SK-N-SH treated with all-trans-retinoic acid at 6 μM for 48 hours (cell line): ENCODE measurements around the gene EDAR.

Source experiments
- ARNTL ChIP-seq: fragments of 450-650 bp; formaldehyde crosslinking; IDR thresholded peaks from 2 replicates; pipeline ENCODE4 v1.5.0; 2020; ENCODE audit warnings: low read depth, mild to moderate bottlenecking, moderate library complexity, borderline replicate concordance
- CSDC2 ChIP-seq: fragments of 250-450 bp; sonication (Bioruptor Pico); IDR thresholded peaks from 2 replicates; pipeline ENCODE4 v1.5.0; 2020; ENCODE audit warnings: mild to moderate bottlenecking, moderate library complexity
- ESRRG ChIP-seq: fragments of 250-450 bp; sonication (Bioruptor Pico); IDR thresholded peaks from 2 replicates; pipeline ENCODE4 v1.6.1; 2021; ENCODE audit warnings: mild to moderate bottlenecking
- TF ChIP-seq, protein P1 (sequence below): fragments of 250-450 bp; sonication (Bioruptor Pico); IDR thresholded peaks from 2 replicates; pipeline ENCODE4 v1.5.1; 2021; ENCODE audit warnings: mild to moderate bottlenecking, moderate library complexity

DNA sequence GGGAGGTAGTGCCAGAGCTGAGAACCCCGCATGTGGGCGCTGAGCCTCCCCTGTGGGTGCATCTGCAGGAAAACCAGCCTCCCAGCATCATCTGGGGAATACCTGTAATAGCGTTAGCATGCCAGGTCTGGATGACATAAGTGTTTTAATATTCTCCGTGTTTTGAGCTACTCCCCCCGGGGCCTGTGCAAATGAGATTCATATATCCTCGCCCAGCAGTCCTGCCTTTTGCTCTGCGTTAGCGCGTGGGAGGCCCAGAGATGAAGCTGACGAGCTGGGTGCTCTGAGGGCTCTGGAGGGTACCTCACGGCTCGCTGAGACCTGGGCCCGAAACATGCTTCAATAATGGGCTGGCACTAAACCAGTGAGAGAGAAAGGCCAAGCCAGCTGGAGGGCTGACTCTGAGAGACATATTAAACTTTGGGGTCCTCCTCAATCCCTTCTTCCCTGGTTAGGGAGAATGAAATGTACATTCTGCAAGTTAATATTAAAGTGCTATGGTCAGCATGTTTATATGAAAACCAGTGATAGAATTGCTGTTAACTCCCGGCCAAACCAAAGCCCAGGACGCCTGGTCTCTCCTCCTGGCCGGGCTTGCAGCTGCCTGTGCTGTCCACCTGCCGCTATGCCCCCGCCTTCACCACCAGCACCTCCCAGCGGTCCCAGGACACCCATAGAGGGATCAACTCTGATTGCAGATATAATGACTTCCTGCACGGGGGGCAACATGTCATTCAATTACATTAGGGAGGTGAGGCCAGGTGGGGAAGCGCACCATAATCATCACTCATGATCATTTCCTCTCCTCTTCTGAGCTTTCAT, 77.0 kb downstream of the EDAR start:
- TF ChIP-seq, protein P1, sequence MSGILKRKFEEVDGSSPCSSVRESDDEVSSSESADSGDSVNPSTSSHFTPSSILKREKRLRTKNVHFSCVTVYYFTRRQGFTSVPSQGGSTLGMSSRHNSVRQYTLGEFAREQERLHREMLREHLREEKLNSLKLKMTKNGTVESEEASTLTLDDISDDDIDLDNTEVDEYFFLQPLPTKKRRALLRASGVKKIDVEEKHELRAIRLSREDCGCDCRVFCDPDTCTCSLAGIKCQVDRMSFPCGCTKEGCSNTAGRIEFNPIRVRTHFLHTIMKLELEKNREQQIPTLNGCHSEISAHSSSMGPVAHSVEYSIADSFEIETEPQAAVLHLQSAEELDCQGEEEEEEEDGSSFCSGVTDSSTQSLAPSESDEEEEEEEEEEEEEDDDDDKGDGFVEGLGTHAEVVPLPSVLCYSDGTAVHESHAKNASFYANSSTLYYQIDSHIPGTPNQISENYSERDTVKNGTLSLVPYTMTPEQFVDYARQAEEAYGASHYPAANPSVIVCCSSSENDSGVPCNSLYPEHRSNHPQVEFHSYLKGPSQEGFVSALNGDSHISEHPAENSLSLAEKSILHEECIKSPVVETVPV (CRISPR knock-in tag) = no peak
- no peak for TF ChIP-seq ESRRG (CRISPR knock-in tag)
- no peak for TF ChIP-seq CSDC2
- no peak for TF ChIP-seq ARNTL
